ENCODE results near the gene FAM240A. TPM values are rescaled to one million over a fixed set of nuclear protein-coding genes. Genes with fewer than 3 reads are reported as not detected.

FAM240A gene
- total and polyA plus RNA-seq, 4 donors = not detected

DNA sequence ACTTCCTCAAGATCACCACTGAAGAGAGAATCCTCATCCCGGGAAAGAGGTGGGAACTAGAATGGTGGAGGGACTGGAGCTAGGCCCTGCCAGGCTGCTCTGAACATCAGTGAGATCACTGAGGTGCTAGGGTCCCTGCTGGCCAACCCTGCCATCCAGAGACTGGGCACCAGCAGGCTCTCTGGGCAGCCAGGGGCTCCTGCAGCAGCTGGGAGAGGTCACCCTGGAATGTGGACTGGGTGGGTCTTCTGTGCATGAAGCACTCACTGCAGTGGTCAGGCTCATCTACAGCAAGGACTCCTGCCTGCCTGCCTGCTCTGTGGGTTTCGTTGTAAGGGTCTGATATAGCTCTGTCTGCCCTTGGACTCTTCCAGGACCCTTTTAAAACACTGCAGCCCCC is 56.3 kb downstream of the FAM240A start:
- Histone ChIP-seq H3K27me3 (ENCODE audit: control insufficient read depth in 4 of 4, insufficient read depth in 4 of 4, low read length in 3 of 4) (no peaks in the 10 kb centered on the region), H3K9ac (ENCODE audit: low read depth in 1 of 2, low read length in 2 of 2) (no peak overlapping the region), H3K36me3 (ENCODE audit: control insufficient read depth in 4 of 4, insufficient read depth in 3 of 4, low read depth in 1 of 4, low read length in 3 of 4) (peaks cover 0 to 6% (median 3%) of the 10 kb centered on the region in 4 donors), H3K4me1 (ENCODE audit: control insufficient read depth in 4 of 4, insufficient read depth in 4 of 4, low read length in 3 of 4) (peaks cover 2 to 20% (median 14%) of the 10 kb centered on the region in 4 donors), H3K27ac (ENCODE audit: low read depth in 1 of 2, low read length in 2 of 2) (no peak overlapping the region), H3K4me3 (ENCODE audit: low read depth in 1 of 3, low read length in 3 of 3) (no peak overlapping the region), H3K9me3 (ENCODE audit: control insufficient read depth in 4 of 4, low read length in 3 of 4) (no peaks in the 10 kb centered on the region)
- no peak for TF ChIP-seq GABPA (IDR thresholded peaks at IDR 0.05 in 1 of 2, conservative IDR thresholded peaks at IDR 0.05 in 1 of 2)
- TF ChIP-seq SP1 (IDR thresholded peaks at IDR 0.05) = no peak
- TF ChIP-seq HNF4G (IDR thresholded peaks at IDR 0.05) = no peak
- TF ChIP-seq YY1 (IDR thresholded peaks at IDR 0.05) = no peak
- no peak for TF ChIP-seq FOXA2 (IDR thresholded peaks at IDR 0.05)
- no peak for TF ChIP-seq HNF4A (conservative IDR thresholded peaks at IDR 0.05)
- TF ChIP-seq, protein P1, sequence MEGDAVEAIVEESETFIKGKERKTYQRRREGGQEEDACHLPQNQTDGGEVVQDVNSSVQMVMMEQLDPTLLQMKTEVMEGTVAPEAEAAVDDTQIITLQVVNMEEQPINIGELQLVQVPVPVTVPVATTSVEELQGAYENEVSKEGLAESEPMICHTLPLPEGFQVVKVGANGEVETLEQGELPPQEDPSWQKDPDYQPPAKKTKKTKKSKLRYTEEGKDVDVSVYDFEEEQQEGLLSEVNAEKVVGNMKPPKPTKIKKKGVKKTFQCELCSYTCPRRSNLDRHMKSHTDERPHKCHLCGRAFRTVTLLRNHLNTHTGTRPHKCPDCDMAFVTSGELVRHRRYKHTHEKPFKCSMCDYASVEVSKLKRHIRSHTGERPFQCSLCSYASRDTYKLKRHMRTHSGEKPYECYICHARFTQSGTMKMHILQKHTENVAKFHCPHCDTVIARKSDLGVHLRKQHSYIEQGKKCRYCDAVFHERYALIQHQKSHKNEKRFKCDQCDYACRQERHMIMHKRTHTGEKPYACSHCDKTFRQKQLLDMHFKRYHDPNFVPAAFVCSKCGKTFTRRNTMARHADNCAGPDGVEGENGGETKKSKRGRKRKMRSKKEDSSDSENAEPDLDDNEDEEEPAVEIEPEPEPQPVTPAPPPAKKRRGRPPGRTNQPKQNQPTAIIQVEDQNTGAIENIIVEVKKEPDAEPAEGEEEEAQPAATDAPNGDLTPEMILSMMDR (IDR thresholded peaks at IDR 0.05; ENCODE audit: low read depth, low read length, missing input control) = no peak
- 86% methylated on average over 2 of the region's 2 CpGs for WGBS
- no peak for DNase-seq (ENCODE audit: low spot score)

DNA sequence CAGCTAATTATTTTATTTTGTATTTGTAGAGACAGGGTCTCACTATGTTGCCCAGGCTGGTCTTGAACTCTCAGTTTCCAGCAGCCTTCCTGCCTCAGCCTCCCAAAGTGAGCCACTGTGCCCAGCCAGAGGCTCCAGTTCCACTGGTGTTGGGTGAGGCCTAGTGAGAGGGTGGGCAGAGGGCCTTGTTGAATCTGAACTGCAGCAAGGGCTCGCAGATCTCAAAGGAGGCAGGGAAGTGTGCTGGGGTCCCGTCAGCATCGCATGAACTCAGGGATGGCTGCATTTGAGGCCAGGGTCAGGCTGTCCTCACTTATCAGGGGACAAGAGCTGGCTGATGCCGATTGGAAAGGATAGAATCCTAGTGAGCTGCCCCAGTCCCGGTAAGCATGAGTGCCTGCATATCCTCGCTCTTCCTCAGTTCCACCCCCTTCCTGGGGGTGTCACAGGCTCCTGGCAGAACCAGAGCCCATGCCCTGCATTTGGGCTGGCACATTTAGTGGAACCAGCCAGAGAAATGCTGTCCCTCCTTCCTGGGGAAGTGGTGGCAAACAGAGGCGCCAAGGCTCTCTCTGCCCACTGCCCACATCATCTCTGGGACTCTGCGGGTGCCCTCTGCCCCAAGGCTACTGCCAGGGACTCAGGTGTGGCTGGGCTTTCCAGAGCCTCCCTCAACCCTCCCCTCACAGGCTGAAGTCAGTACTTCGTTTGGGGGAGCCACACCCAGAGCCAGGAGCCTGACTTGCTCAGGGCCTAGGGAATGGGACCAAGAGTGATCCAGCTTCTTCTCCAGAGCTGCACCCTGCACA is 57.1 kb downstream of the FAM240A start:
- peaks cover 0 to 8% (median 4%) of the 10 kb centered on the region in 4 donors for H3K36me3 ChIP-seq (ENCODE audit: control insufficient read depth in 4 of 4, insufficient read depth in 3 of 4, low read depth in 1 of 4, low read length in 3 of 4)

DNA sequence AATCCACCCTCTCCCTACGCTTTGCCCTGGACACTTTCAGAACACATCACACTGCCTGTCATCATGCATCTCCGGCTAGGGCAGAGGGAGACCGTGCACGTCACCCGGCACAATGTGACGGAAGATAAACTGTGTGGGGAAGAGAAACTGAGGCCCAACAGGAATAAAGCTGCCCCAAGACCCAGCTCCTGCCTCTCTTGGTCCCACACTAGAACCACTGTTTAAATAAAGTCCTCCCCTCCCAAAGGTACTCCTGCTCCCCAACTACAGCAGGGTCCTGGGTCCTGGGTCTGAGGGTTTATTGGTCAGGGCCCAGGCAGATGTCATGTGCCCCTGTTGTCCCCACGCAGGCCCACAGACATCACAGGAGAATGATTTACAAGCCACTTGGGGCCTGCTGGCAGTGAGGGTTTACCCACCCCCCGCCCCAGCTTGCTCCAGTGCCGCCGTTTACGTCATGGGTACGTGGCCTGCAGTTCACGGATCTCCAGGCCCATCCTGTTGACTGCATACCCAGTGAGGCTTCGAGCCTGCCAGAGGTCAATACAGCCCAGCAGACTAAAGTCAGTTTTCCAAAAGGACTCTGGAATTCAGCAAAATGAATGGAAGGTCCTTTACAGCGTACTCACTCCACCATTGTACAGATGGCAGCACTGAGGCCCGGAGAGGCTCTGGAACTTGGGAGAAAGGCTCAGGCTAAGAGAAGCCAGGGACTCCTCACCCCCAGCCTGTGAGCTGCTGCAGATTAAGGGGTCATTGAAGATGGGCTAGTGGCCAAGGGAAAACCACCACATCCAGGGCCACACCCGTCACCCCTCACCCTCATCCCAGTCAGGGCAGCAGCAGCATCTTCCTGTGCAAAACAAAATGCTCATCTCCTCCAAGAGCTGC is 57.9 kb downstream of the FAM240A start:
- peaks cover 2 to 21% (median 14%) of the 10 kb centered on the region in 4 donors for H3K4me1 ChIP-seq (ENCODE audit: control insufficient read depth in 4 of 4, insufficient read depth in 4 of 4, low read length in 3 of 4)
- H3K4me3 ChIP-seq (ENCODE audit: low read depth in 1 of 3, low read length in 3 of 3) = no peak overlapping the region
- no peak for DNase-seq (ENCODE audit: low spot score)
- no peaks in the 10 kb centered on the region for H3K9me3 ChIP-seq (ENCODE audit: control insufficient read depth in 4 of 4, low read length in 3 of 4)
- no peak overlapping the region for H3K9ac ChIP-seq (ENCODE audit: low read depth in 1 of 2, low read length in 2 of 2)
- no peaks in the 10 kb centered on the region for H3K27me3 ChIP-seq (ENCODE audit: control insufficient read depth in 4 of 4, insufficient read depth in 4 of 4, low read length in 3 of 4)
- H3K36me3 ChIP-seq (ENCODE audit: control insufficient read depth in 4 of 4, insufficient read depth in 3 of 4, low read depth in 1 of 4, low read length in 3 of 4) = peaks cover 0 to 8% (median 4%) of the 10 kb centered on the region in 4 donors
- no peak overlapping the region for H3K27ac ChIP-seq (ENCODE audit: low read depth in 1 of 2, low read length in 2 of 2)
- WGBS = 86% methylated on average over 17 of the region's 17 CpGs
- no peak for TF ChIP-seq HNF4A (conservative IDR thresholded peaks at IDR 0.05)
- TF ChIP-seq FOXA2 (IDR thresholded peaks at IDR 0.05) = no peak
- TF ChIP-seq, protein P2, sequence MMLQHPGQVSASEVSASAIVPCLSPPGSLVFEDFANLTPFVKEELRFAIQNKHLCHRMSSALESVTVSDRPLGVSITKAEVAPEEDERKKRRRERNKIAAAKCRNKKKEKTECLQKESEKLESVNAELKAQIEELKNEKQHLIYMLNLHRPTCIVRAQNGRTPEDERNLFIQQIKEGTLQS (IDR thresholded peaks at IDR 0.05) = no peak
- TF ChIP-seq HNF4G (IDR thresholded peaks at IDR 0.05) = no peak
- TF ChIP-seq EGR1 (IDR thresholded peaks at IDR 0.05; ENCODE audit: low read depth in 2 of 2) = no peak

More for the DNA sequence above, 57.1 kb downstream of the FAM240A start:
- 88% methylated on average over 9 of the region's 9 CpGs for WGBS
- peaks cover 2 to 20% (median 14%) of the 10 kb centered on the region in 4 donors for H3K4me1 ChIP-seq (ENCODE audit: control insufficient read depth in 4 of 4, insufficient read depth in 4 of 4, low read length in 3 of 4)
- no peaks in the 10 kb centered on the region for H3K9me3 ChIP-seq (ENCODE audit: control insufficient read depth in 4 of 4, low read length in 3 of 4)
- H3K9ac ChIP-seq (ENCODE audit: low read depth in 1 of 2, low read length in 2 of 2) = no peak overlapping the region
- TF ChIP-seq, protein P1 (IDR thresholded peaks at IDR 0.05; ENCODE audit: low read depth, low read length, missing input control) = no peak
- no peak for TF ChIP-seq TAF1 (conservative IDR thresholded peaks at IDR 0.05)
- H3K27me3 ChIP-seq (ENCODE audit: control insufficient read depth in 4 of 4, insufficient read depth in 4 of 4, low read length in 3 of 4) = no peaks in the 10 kb centered on the region
- H3K27ac ChIP-seq (ENCODE audit: low read depth in 1 of 2, low read length in 2 of 2) = no peak overlapping the region
- DNase-seq (ENCODE audit: low spot score) = no peak
- no peak overlapping the region for H3K4me3 ChIP-seq (ENCODE audit: low read depth in 1 of 3, low read length in 3 of 3)
